ENCODE data around the gene SOX6. TPM values are rescaled to one million over a fixed set of nuclear protein-coding genes. Genes with fewer than 3 reads are reported as not detected.

Gene SOX6
- total and polyA plus RNA-seq, 12 donors = 0.71 to 13.9 (median 6.7) TPM

- H3K9me3 ChIP-seq (replicated peaks in 1 of 3) = peaks cover 0 to 4% (median 0%) of the 10 kb centered on the region in 3 donors
- DNase-seq = no peak
- H3K4me3 ChIP-seq = no peak overlapping the region
- no peak overlapping the region for H3K27ac ChIP-seq
- intact Hi-C loops (cut with DNase I) = no loop called here
- H3K36me3 ChIP-seq (replicated peaks in 1 of 2) = no peaks in the 10 kb centered on the region
- H3K4me1 ChIP-seq (replicated peaks in 1 of 2) = no peaks in the 10 kb centered on the region
- TF ChIP-seq CTCF (IDR thresholded peaks at IDR 0.05) (no peak), POLR2A (IDR thresholded peaks at IDR 0.05) (no peak)
- H3K27me3 ChIP-seq = no peaks in the 10 kb centered on the region
Measured at GRCh38 chr11:16155448-16155847, 200.9 kb downstream of the SOX6 start.

GRCh38 chr11:16154715-16155396, 201.5 kb downstream of the SOX6 start:
- 79 to 89% (median 85%) methylated on average over 4 of the region's 4 CpGs for WGBS, 4 donors

GRCh38 chr11:16153951-16154350, 202.4 kb downstream of the SOX6 start:
- peaks cover 0 to 2% of the 10 kb centered on the region in 2 donors for H3K4me1 ChIP-seq (replicated peaks in 1 of 2)
- peaks cover 0 to under 1% (median 0%) of the 10 kb centered on the region in 3 donors for H3K9me3 ChIP-seq (replicated peaks in 1 of 3)
- H3K36me3 ChIP-seq (replicated peaks in 1 of 2) = no peaks in the 10 kb centered on the region
- WGBS, 4 donors = 65 to 92% (median 84%) methylated on average over 2 of the region's 2 CpGs
- no peak for DNase-seq
- intact Hi-C loops (cut with DNase I) = no loop called here
- H3K4me3 ChIP-seq = no peak overlapping the region
- no peak for TF ChIP-seq POLR2A (IDR thresholded peaks at IDR 0.05)
- H3K27ac ChIP-seq = no peak overlapping the region
- no peaks in the 10 kb centered on the region for H3K27me3 ChIP-seq

More at GRCh38 chr11:16154715-16155396, 201.5 kb downstream of the SOX6 start:
- Histone ChIP-seq H3K27me3 (no peaks in the 10 kb centered on the region), H3K9me3 (replicated peaks in 1 of 3) (peaks cover 0 to 4% (median 0%) of the 10 kb centered on the region in 3 donors), H3K27ac (no peak overlapping the region), H3K4me1 (replicated peaks in 1 of 2) (no peaks in the 10 kb centered on the region), H3K4me3 (no peak overlapping the region), H3K36me3 (replicated peaks in 1 of 2) (no peaks in the 10 kb centered on the region)
- DNase-seq = no peak
- TF ChIP-seq POLR2A (IDR thresholded peaks at IDR 0.05) (no peak), CTCF (IDR thresholded peaks at IDR 0.05) (no peak)
- intact Hi-C loops (cut with DNase I) = no loop called here

GRCh38 chr11:16151138-16151537, 205.2 kb downstream of the SOX6 start:
- Histone ChIP-seq H3K27ac (no peak overlapping the region), H3K9me3 (replicated peaks in 1 of 3) (no peaks in the 10 kb centered on the region), H3K36me3 (replicated peaks in 1 of 2) (no peaks in the 10 kb centered on the region), H3K4me3 (no peak overlapping the region), H3K27me3 (no peaks in the 10 kb centered on the region), H3K4me1 (replicated peaks in 1 of 2) (peaks cover 0 to 7% of the 10 kb centered on the region in 2 donors)
- 85 to 92% (median 89%) methylated on average over 6 of the region's 6 CpGs for WGBS, 4 donors
- no peak for DNase-seq
- TF ChIP-seq POLR2A (IDR thresholded peaks at IDR 0.05) = no peak
- intact Hi-C loops (cut with DNase I) = no loop called here

GRCh38 chr11:16149476-16149875, 206.9 kb downstream of the SOX6 start:
- 58 to 70% (median 64%) methylated on average over 1 of the region's 1 CpG for WGBS, 4 donors

More at GRCh38 chr11:16149476-16149875, 206.9 kb downstream of the SOX6 start:
- Histone ChIP-seq H3K9me3 (replicated peaks in 1 of 3) (no peaks in the 10 kb centered on the region), H3K36me3 (replicated peaks in 1 of 2) (no peaks in the 10 kb centered on the region), H3K4me1 (replicated peaks in 1 of 2) (peaks cover 0 to 7% of the 10 kb centered on the region in 2 donors), H3K4me3 (no peak overlapping the region), H3K27me3 (no peaks in the 10 kb centered on the region), H3K27ac (no peak overlapping the region)
- no peak for DNase-seq
- intact Hi-C loops (cut with DNase I) = no loop called here
- TF ChIP-seq CTCF (IDR thresholded peaks at IDR 0.05) = no peak
- TF ChIP-seq POLR2A (IDR thresholded peaks at IDR 0.05) = no peak
